GM12801 (cell line): ENCODE measurements around the gene GBA2.

ENCODE experiments used
- CTCF ChIP-seq: IDR thresholded peaks from one replicate; pipeline ENCODE4 v1.5.1; 2011; ENCODE audit warnings: control low read depth; ENCODE audit not compliant: insufficient read length; ENCODE audit errors: extremely low read depth

Gene GBA2

GRCh38 chr9:35730486-35730854 is 18.6 kb downstream of the GBA2 start:
- TF ChIP-seq CTCF: no peak

GRCh38 chr9:35729700-35730485 is 19.1 kb downstream of the GBA2 start:
- TF ChIP-seq CTCF: no peak

GRCh38 chr9:35729101-35729500 is 19.9 kb downstream of the GBA2 start:
- TF ChIP-seq CTCF: no peak

GRCh38 chr9:35728041-35728971 is 20.7 kb downstream of the GBA2 start:
- TF ChIP-seq CTCF: no peak

- no peak for TF ChIP-seq CTCF
Measured at GRCh38 chr9:35727676-35728040, 21.4 kb downstream of the GBA2 start.

- TF ChIP-seq CTCF: no peak
Measured at GRCh38 chr9:35726931-35727330, 22.1 kb downstream of the GBA2 start.

- TF ChIP-seq CTCF: no peak
Measured at GRCh38 chr9:35725362-35725761, 23.7 kb downstream of the GBA2 start.
